ENCODE data around the gene PIK3CD. TPM values are rescaled to one million over a fixed set of nuclear protein-coding genes. Genes with fewer than 3 reads are reported as not detected.
A peak's percentile ranks its signal among the peaks of the same experiment; 100 is the strongest.

Gene PIK3CD
- total RNA-seq, 1 experiment from 2014 or later, result 0.77 TPM

DNA sequence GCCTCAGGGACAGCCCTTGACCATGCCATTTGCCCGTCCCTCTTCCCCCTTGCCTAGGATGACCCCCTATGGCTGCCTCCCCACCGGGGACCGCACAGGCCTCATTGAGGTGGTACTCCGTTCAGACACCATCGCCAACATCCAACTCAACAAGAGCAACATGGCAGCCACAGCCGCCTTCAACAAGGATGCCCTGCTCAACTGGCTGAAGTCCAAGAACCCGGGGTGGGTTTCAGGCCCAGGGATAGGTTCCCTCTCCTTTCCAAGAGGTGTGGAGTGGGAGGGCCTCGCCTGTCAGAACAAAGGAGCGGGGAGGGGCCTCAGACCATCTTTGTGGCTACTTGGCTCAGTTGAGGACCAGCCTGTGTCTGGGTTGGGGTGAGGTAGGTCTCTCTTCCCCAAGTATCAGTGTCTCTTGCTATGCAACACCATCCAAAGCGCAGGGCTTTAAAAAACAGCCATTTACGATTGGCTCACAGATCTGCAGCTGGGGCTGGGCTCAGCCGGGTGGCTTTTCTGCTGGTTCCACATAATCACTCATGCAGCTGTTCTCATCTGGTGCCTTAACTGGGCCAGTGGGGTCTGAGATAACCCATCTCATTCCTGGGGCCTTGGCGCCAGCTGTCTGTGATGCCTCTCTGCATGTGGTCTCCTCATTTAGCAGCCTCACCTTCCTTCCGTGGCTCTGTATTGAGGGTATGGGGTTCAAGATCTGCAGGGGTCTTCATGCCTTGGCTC, 71.7 kb downstream of the PIK3CD start:
- Histone ChIP-seq H3K27me3 (replicated peaks; ENCODE audit: control insufficient read depth, insufficient read depth, low read length) (no peaks in the 10 kb centered on the region), H3K4me1 (no peaks in the 10 kb centered on the region), H3K4me3 (ENCODE audit: low read depth, low read length) (no peak overlapping the region), H3K9me3 (peaks cover 6% of the 10 kb centered on the region), H3K36me3 (ENCODE audit: control insufficient read depth, insufficient read depth, low read length) (no peaks in the 10 kb centered on the region)
- H3K36me3 Mint-ChIP-seq (ENCODE audit: insufficient read depth, unreplicated experiment), result peaks cover 16% of the 10 kb centered on the region
- H3K4me3 Mint-ChIP-seq (ENCODE audit: unreplicated experiment), result no peak overlapping the region
- TF ChIP-seq, protein P1, sequence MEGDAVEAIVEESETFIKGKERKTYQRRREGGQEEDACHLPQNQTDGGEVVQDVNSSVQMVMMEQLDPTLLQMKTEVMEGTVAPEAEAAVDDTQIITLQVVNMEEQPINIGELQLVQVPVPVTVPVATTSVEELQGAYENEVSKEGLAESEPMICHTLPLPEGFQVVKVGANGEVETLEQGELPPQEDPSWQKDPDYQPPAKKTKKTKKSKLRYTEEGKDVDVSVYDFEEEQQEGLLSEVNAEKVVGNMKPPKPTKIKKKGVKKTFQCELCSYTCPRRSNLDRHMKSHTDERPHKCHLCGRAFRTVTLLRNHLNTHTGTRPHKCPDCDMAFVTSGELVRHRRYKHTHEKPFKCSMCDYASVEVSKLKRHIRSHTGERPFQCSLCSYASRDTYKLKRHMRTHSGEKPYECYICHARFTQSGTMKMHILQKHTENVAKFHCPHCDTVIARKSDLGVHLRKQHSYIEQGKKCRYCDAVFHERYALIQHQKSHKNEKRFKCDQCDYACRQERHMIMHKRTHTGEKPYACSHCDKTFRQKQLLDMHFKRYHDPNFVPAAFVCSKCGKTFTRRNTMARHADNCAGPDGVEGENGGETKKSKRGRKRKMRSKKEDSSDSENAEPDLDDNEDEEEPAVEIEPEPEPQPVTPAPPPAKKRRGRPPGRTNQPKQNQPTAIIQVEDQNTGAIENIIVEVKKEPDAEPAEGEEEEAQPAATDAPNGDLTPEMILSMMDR (IDR thresholded peaks at IDR 0.05; ENCODE audit: insufficient read depth in 1 of 2, low read depth in 1 of 2, low read length in 1 of 2, severe bottlenecking in 1 of 2, unreplicated experiment in 1 of 2), result no peak
- ChIA-PET CTCF (no interaction called here), POLR2A (no interaction called here)
- H3K27me3 Mint-ChIP-seq (ENCODE audit: insufficient read depth, unreplicated experiment), result no peaks in the 10 kb centered on the region
- no peak for DNase-seq
- no peaks in the 10 kb centered on the region for H3K9me3 Mint-ChIP-seq (ENCODE audit: unreplicated experiment)
- H3K4me1 Mint-ChIP-seq (ENCODE audit: low read depth, unreplicated experiment), result no peaks in the 10 kb centered on the region
- no peak overlapping the region for H3K27ac Mint-ChIP-seq (ENCODE audit: unreplicated experiment)
- intact Hi-C loops (cut with micrococcal nuclease; ENCODE audit: unreplicated experiment), result loop anchor here (10.0 kb wide), 1 partner anchor 142 kb away; no protein-coding TSS in a partner anchor
- no TSS peak for BruUV-seq (replicated peaks)

DNA sequence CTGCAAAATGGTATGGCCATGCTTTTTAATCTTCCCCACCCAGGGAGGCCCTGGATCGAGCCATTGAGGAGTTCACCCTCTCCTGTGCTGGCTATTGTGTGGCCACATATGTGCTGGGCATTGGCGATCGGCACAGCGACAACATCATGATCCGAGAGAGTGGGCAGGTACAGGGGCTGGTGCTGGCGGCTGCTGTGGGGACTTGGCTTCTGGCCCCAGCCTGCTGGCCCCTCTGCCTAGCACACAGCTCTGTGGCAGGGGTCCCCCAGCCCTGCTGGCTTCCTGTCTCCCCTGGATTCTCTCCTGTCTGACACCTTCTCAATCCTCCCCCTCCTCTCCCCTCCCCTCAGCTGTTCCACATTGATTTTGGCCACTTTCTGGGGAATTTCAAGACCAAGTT, 72.4 kb downstream of the PIK3CD start:
- Mint-ChIP-seq H3K4me3 (ENCODE audit: unreplicated experiment) (no peak overlapping the region), H3K4me1 (ENCODE audit: low read depth, unreplicated experiment) (no peaks in the 10 kb centered on the region), H3K36me3 (ENCODE audit: insufficient read depth, unreplicated experiment) (peaks cover 23% of the 10 kb centered on the region), H3K27ac (ENCODE audit: unreplicated experiment) (no peak overlapping the region), H3K27me3 (ENCODE audit: insufficient read depth, unreplicated experiment) (no peaks in the 10 kb centered on the region), H3K9me3 (ENCODE audit: unreplicated experiment) (no peaks in the 10 kb centered on the region)
- TF ChIP-seq, protein P1 (IDR thresholded peaks at IDR 0.05; ENCODE audit: insufficient read depth in 1 of 2, low read depth in 1 of 2, low read length in 1 of 2, severe bottlenecking in 1 of 2, unreplicated experiment in 1 of 2), result no peak
- Histone ChIP-seq H3K4me3 (ENCODE audit: low read depth, low read length) (no peak overlapping the region), H3K9me3 (peaks cover 6% of the 10 kb centered on the region), H3K27me3 (replicated peaks; ENCODE audit: control insufficient read depth, insufficient read depth, low read length) (no peaks in the 10 kb centered on the region), H3K4me1 (no peaks in the 10 kb centered on the region), H3K36me3 (ENCODE audit: control insufficient read depth, insufficient read depth, low read length) (no peaks in the 10 kb centered on the region)
- CTCF ChIA-PET, result no interaction called here
- BruUV-seq (replicated peaks), result no TSS peak
- intact Hi-C loops (cut with micrococcal nuclease; ENCODE audit: unreplicated experiment), result loop anchor here (10.0 kb wide), 1 partner anchor 141 kb away; no protein-coding TSS in a partner anchor
- DNase-seq, result no peak
- POLR2A ChIA-PET, result no interaction called here

DNA sequence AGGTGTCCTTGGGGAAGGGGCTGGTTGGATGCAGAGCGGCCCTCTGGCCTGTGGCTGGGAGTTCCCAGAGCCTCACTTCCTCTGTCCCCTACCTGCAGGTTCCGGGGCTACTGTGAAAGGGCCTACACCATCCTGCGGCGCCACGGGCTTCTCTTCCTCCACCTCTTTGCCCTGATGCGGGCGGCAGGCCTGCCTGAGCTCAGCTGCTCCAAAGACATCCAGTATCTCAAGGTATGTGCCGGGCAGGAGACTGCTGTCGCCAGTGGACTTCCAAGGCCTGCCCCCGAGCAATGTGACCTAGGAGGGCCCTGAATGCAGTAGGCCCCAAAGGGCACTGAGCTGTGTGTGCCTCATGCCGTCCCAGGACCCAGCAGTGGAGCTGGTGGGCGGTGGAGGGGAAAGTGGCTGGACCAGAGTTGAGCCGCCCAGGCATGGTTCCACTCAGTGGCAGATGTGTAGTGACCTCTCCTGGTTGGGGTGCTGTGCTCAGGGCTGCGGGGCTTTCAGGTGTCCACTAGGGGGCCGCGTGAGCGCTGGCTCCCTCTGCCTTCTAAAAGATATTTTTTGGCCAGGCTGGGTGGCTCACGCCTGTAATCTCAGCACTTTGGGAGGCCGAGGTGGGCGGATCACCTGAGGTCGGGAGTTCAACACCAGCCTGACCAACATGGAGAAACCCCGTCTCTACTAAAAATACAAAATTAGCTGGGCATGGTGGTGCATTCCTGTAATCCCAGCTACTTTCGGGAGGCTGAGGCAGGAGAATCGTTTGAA, 73.4 kb downstream of the PIK3CD start:
- ChIA-PET POLR2A (no interaction called here), CTCF (no interaction called here)
- BruUV-seq (replicated peaks), result no TSS peak
- Histone ChIP-seq H3K9me3 (peaks cover 6% of the 10 kb centered on the region), H3K4me1 (no peaks in the 10 kb centered on the region), H3K27me3 (replicated peaks; ENCODE audit: control insufficient read depth, insufficient read depth, low read length) (no peaks in the 10 kb centered on the region), H3K36me3 (ENCODE audit: control insufficient read depth, insufficient read depth, low read length) (no peaks in the 10 kb centered on the region; the same call in 1 of the 2 replicates), H3K4me3 (ENCODE audit: low read depth, low read length) (no peak overlapping the region)
- Mint-ChIP-seq H3K36me3 (ENCODE audit: insufficient read depth, unreplicated experiment) (peaks cover 28% of the 10 kb centered on the region), H3K27ac (ENCODE audit: unreplicated experiment) (no peak overlapping the region), H3K4me3 (ENCODE audit: unreplicated experiment) (no peak overlapping the region), H3K9me3 (ENCODE audit: unreplicated experiment) (no peaks in the 10 kb centered on the region), H3K27me3 (ENCODE audit: insufficient read depth, unreplicated experiment) (no peaks in the 10 kb centered on the region), H3K4me1 (ENCODE audit: low read depth, unreplicated experiment) (no peaks in the 10 kb centered on the region)
- DNase-seq, result peak in 1 of 2 experiments; percentile 60
- intact Hi-C loops (cut with micrococcal nuclease; ENCODE audit: unreplicated experiment), result loop anchor here (10.0 kb wide), 1 partner anchor 140 kb away; no protein-coding TSS in a partner anchor
- TF ChIP-seq, protein P1 (IDR thresholded peaks at IDR 0.05; ENCODE audit: insufficient read depth in 1 of 2, low read depth in 1 of 2, low read length in 1 of 2, severe bottlenecking in 1 of 2, unreplicated experiment in 1 of 2), result peak; percentile 71 to 79
